Measurements from ENCODE around the gene CNGB1.
"Not testable (repeated sequence)": the region's sequence is repeated elsewhere in the genome, so short reads cannot be mapped to it uniquely, and the experiment has no call there.

CNGB1 gene

DNA sequence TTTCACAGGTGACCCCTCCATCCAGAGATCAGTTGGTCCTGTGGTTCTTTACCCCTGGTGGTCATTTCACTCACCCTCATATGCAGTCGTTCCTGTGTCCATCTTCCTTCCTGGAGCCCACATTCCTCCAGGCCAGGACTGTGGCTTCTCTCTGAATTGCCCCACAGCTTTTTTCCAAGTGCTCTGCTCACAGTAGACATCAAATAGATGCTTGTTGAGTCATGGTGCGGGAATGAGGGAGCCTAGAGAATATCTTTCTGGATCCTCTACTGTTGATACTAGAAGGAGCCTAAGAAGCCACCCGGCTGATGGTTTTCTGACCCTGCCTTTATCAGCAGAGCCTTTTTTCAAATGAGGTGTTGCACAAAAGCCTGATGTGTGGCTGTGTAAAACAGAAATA is 40.7 kb upstream of the CNGB1 start:
- CTCF ChIA-PET, result interaction anchor here (1.0 to 1.3 kb wide), 3 partner anchors 10 to 116 kb away, joined by 3 to 6 read pairs (median 3); partner anchors contain the start of gene USB1

DNA sequence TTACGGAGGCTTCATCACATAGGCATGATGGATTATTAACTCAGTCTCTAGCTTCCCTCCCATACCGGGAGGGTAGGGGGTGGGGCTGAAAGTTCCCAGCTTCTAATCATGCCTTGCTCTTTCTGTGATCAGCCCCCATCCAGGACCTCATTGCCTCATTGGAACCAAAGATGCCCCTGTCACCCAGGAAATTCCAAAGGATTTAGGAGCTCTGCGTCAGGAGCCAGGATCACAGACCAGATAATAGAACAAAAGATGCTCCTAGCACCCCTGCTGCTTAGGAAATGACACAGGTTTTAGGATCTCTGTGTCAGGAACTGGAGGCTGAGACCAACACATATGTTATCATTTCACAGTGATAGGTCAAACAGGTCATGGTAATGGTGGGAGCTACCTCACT is 40.0 kb upstream of the CNGB1 start:
- H3K9me3 ChIP-seq (ENCODE audit: control extremely low read depth in 1 of 5, control insufficient read depth in 4 of 5, insufficient read depth in 2 of 5, low read depth in 1 of 5, low read length in 4 of 5), result no peaks in the 10 kb centered on the region
- CTCF ChIA-PET, result interaction anchor here (0.6 to 1.3 kb wide), 6 partner anchors 9 to 1056 kb away, joined by 3 to 6 read pairs (median 4); partner anchors contain the start of gene USB1
- H3K27me3 ChIP-seq (replicated peaks in 2 of 5; ENCODE audit: control insufficient read depth in 4 of 5, insufficient read depth in 5 of 5, low read length in 4 of 5), result no peaks in the 10 kb centered on the region
- H3K4me3 ChIP-seq (ENCODE audit: control insufficient read depth in 1 of 7, extremely low read depth in 1 of 7, insufficient read depth in 4 of 7, low read depth in 2 of 7, low read length in 6 of 7), result no peak overlapping the region
- no peaks in the 10 kb centered on the region for H3K4me1 ChIP-seq (ENCODE audit: control extremely low read depth in 1 of 4, control insufficient read depth in 4 of 4, insufficient read depth in 4 of 4, low read length in 3 of 4)
- peaks cover 7 to 49% (median 33%) of the 10 kb centered on the region in 4 experiments for H3K36me3 ChIP-seq (ENCODE audit: control insufficient read depth in 4 of 4, insufficient read depth in 4 of 4, low read length in 3 of 4)
- WGBS (ENCODE audit: insufficient coverage), result 100% methylated on average over 3 of the region's 3 CpGs
- POLR2A ChIA-PET, result no interaction called here
- DNase-seq, result no peak
- H3K27ac ChIP-seq (ENCODE audit: insufficient read depth in 1 of 2, low read depth in 1 of 2, low read length in 2 of 2, poor library complexity in 1 of 2, severe bottlenecking in 2 of 2), result no peak overlapping the region

More for the DNA sequence above, 40.7 kb upstream of the CNGB1 start:
- no peaks in the 10 kb centered on the region for H3K9me3 ChIP-seq (ENCODE audit: control extremely low read depth in 1 of 5, control insufficient read depth in 4 of 5, insufficient read depth in 2 of 5, low read depth in 1 of 5, low read length in 4 of 5)
- H3K4me3 ChIP-seq (ENCODE audit: control insufficient read depth in 1 of 7, extremely low read depth in 1 of 7, insufficient read depth in 4 of 7, low read depth in 2 of 7, low read length in 6 of 7), result no peak overlapping the region
- POLR2A ChIA-PET, result interaction anchor here (0.6 kb wide), 1 partner anchor 144 kb away, joined by 4 read pairs; no protein-coding TSS in a partner anchor
- no peaks in the 10 kb centered on the region for H3K4me1 ChIP-seq (ENCODE audit: control extremely low read depth in 1 of 4, control insufficient read depth in 4 of 4, insufficient read depth in 4 of 4, low read length in 3 of 4)
- 90% methylated on average over 2 of the region's 3 CpGs for WGBS (ENCODE audit: insufficient coverage)
- no peak overlapping the region for H3K27ac ChIP-seq (ENCODE audit: insufficient read depth in 1 of 2, low read depth in 1 of 2, low read length in 2 of 2, poor library complexity in 1 of 2, severe bottlenecking in 2 of 2)
- peaks cover 7 to 44% (median 33%) of the 10 kb centered on the region in 4 experiments for H3K36me3 ChIP-seq (ENCODE audit: control insufficient read depth in 4 of 4, insufficient read depth in 4 of 4, low read length in 3 of 4)
- DNase-seq, result no peak
- no peaks in the 10 kb centered on the region for H3K27me3 ChIP-seq (replicated peaks in 2 of 5; ENCODE audit: control insufficient read depth in 4 of 5, insufficient read depth in 5 of 5, low read length in 4 of 5)

DNA sequence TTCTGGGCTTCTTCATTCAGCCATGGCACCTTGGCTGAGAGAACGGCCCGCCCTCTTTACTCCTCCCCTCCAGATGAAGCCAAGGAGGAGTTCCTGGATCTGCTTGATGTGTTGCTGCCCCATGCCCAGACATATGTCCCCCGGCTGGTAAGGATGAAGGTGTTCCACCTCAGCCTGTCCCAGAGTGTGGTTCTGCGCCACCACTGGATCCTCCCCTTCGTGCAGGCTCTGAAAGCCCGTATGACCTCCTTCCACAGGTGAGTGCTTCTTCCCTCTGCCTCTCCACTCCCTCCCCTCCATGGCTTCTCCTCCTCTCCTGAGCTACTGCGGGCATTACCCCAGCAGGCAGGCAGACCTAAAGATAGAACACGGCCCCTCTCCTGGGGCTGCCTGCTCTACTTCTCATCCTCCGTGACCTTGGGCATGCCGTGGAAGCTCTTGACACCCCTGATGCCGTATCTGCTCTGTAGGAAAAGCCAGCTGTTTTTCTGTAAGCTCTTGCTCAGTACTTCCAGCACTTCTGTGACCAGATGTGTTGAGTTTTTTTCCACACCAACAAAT is 39.0 kb upstream of the CNGB1 start:
- H3K4me1 ChIP-seq (ENCODE audit: control extremely low read depth in 1 of 4, control insufficient read depth in 4 of 4, insufficient read depth in 4 of 4, low read length in 3 of 4), result peaks cover 0 to 1% (median 0%) of the 10 kb centered on the region in 4 experiments
- H3K4me3 ChIP-seq (ENCODE audit: control insufficient read depth in 1 of 7, extremely low read depth in 1 of 7, insufficient read depth in 4 of 7, low read depth in 2 of 7, low read length in 6 of 7), result no peak overlapping the region
- H3K9me3 ChIP-seq (ENCODE audit: control extremely low read depth in 1 of 5, control insufficient read depth in 4 of 5, insufficient read depth in 2 of 5, low read depth in 1 of 5, low read length in 4 of 5), result no peaks in the 10 kb centered on the region
- POLR2A ChIA-PET, result interaction anchor here (0.6 kb wide), 1 partner anchor 193 kb away, joined by 3 read pairs; no protein-coding TSS in a partner anchor
- peaks cover 7 to 43% (median 34%) of the 10 kb centered on the region in 4 experiments for H3K36me3 ChIP-seq (ENCODE audit: control insufficient read depth in 4 of 4, insufficient read depth in 4 of 4, low read length in 3 of 4)
- CTCF ChIA-PET, result interaction anchor here (1.0 to 1.2 kb wide), 3 partner anchors 103 to 109 kb away, joined by 3 to 5 read pairs (median 3); no protein-coding TSS in a partner anchor
- WGBS (ENCODE audit: insufficient coverage), result 96% methylated on average over 9 of the region's 11 CpGs
- no peak for DNase-seq
- no peak overlapping the region for H3K27ac ChIP-seq (ENCODE audit: insufficient read depth in 1 of 2, low read depth in 1 of 2, low read length in 2 of 2, poor library complexity in 1 of 2, severe bottlenecking in 2 of 2)
- no peaks in the 10 kb centered on the region for H3K27me3 ChIP-seq (replicated peaks in 2 of 5; ENCODE audit: control insufficient read depth in 4 of 5, insufficient read depth in 5 of 5, low read length in 4 of 5)

DNA sequence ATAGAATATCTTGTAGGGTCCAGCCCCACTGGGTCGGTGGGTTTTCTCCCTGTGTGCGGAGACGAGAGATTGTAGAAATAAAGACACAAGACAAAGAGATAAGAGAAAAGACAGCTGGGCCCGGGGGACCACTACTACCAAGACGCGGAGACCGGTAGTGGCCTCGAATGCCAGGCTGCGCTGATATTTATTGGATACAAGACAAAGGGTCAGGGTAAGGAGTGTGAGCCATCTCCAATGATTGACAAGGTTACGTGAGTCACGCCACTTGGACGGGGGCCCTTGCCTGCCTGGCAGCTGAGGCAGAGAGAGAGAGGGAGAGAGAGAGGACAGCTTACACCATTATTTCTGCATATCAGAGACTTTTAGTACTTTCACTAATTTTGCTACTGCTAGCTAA is 33.8 kb upstream of the CNGB1 start:
- POLR2A ChIA-PET; H3K4me3 ChIP-seq (ENCODE audit: control insufficient read depth in 1 of 7, extremely low read depth in 1 of 7, insufficient read depth in 4 of 7, low read depth in 2 of 7, low read length in 6 of 7); DNase-seq; H3K27me3 ChIP-seq (replicated peaks in 2 of 5; ENCODE audit: control insufficient read depth in 4 of 5, insufficient read depth in 5 of 5, low read length in 4 of 5); H3K27ac ChIP-seq (ENCODE audit: insufficient read depth in 1 of 2, low read depth in 1 of 2, low read length in 2 of 2, poor library complexity in 1 of 2, severe bottlenecking in 2 of 2); H3K9me3 ChIP-seq (ENCODE audit: control extremely low read depth in 1 of 5, control insufficient read depth in 4 of 5, insufficient read depth in 2 of 5, low read depth in 1 of 5, low read length in 4 of 5): not testable (repeated sequence)
- CTCF ChIA-PET, result interaction anchor here (0.6 to 2.4 kb wide), 7 partner anchors 17 to 428 kb away, joined by 3 to 12 read pairs (median 3); no protein-coding TSS in a partner anchor
- 100% methylated on average over 6 of the region's 12 CpGs for WGBS (ENCODE audit: insufficient coverage)
- Histone ChIP-seq H3K36me3 (ENCODE audit: control insufficient read depth in 4 of 4, insufficient read depth in 4 of 4, low read length in 3 of 4) (peaks cover 0 to 22% (median 7%) of the 10 kb centered on the region in 4 experiments), H3K4me1 (ENCODE audit: control extremely low read depth in 1 of 4, control insufficient read depth in 4 of 4, insufficient read depth in 4 of 4, low read length in 3 of 4) (peaks cover 0 to 17% (median 12%) of the 10 kb centered on the region in 4 experiments)

GRCh38 chr16:58002936-58003335 is 32.0 kb upstream of the CNGB1 start:
- peaks cover 4 to 35% (median 24%) of the 10 kb centered on the region in 4 experiments for H3K4me1 ChIP-seq (ENCODE audit: control extremely low read depth in 1 of 4, control insufficient read depth in 4 of 4, insufficient read depth in 4 of 4, low read length in 3 of 4)
- ChIA-PET POLR2A (no interaction called here), CTCF (interaction anchor here (0.7 to 7.7 kb wide), 4 partner anchors 16 to 120 kb away, joined by 4 to 61 read pairs (median 18); no protein-coding TSS in a partner anchor)
- 97% methylated on average over 5 of the region's 5 CpGs for WGBS (ENCODE audit: insufficient coverage)
- DNase-seq, result no peak
- H3K36me3 ChIP-seq (ENCODE audit: control insufficient read depth in 4 of 4, insufficient read depth in 4 of 4, low read length in 3 of 4), result peaks cover 0 to 24% (median 8%) of the 10 kb centered on the region in 4 experiments
- no peaks in the 10 kb centered on the region for H3K9me3 ChIP-seq (ENCODE audit: control extremely low read depth in 1 of 5, control insufficient read depth in 4 of 5, insufficient read depth in 2 of 5, low read depth in 1 of 5, low read length in 4 of 5)
- no peak overlapping the region for H3K4me3 ChIP-seq (ENCODE audit: control insufficient read depth in 1 of 7, extremely low read depth in 1 of 7, insufficient read depth in 4 of 7, low read depth in 2 of 7, low read length in 6 of 7)
- no peak overlapping the region for H3K27ac ChIP-seq (ENCODE audit: insufficient read depth in 1 of 2, low read depth in 1 of 2, low read length in 2 of 2, poor library complexity in 1 of 2, severe bottlenecking in 2 of 2)
- H3K27me3 ChIP-seq (replicated peaks in 2 of 5; ENCODE audit: control insufficient read depth in 4 of 5, insufficient read depth in 5 of 5, low read length in 4 of 5), result no peaks in the 10 kb centered on the region

DNA sequence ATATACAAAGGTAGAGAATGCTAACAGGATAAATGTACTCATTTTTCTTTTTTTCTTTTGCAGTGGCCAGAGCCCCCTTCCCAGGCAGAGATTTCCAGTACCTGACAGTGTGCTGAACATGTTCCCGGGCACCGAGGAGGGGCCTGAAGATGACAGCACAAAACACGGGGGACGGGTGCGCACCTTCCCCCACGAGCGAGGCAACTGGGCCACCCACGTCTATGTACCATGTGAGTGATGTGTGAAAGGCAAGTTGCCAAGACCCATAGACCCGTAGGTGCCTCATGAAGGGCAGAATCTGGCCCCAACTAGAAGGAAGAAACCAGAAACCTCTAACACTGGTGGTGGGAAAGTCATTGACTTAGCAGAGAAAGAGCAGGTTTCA is 31.5 kb upstream of the CNGB1 start:
- POLR2A ChIA-PET, result no interaction called here
- WGBS (ENCODE audit: insufficient coverage), result 92% methylated on average over 8 of the region's 9 CpGs
- no peak overlapping the region for H3K27ac ChIP-seq (ENCODE audit: insufficient read depth in 1 of 2, low read depth in 1 of 2, low read length in 2 of 2, poor library complexity in 1 of 2, severe bottlenecking in 2 of 2)
- no peaks in the 10 kb centered on the region for H3K9me3 ChIP-seq (ENCODE audit: control extremely low read depth in 1 of 5, control insufficient read depth in 4 of 5, insufficient read depth in 2 of 5, low read depth in 1 of 5, low read length in 4 of 5)
- H3K4me3 ChIP-seq (ENCODE audit: control insufficient read depth in 1 of 7, extremely low read depth in 1 of 7, insufficient read depth in 4 of 7, low read depth in 2 of 7, low read length in 6 of 7), result no peak overlapping the region
- peaks cover 4 to 35% (median 24%) of the 10 kb centered on the region in 4 experiments for H3K4me1 ChIP-seq (ENCODE audit: control extremely low read depth in 1 of 4, control insufficient read depth in 4 of 4, insufficient read depth in 4 of 4, low read length in 3 of 4)
- H3K27me3 ChIP-seq (replicated peaks in 2 of 5; ENCODE audit: control insufficient read depth in 4 of 5, insufficient read depth in 5 of 5, low read length in 4 of 5), result no peaks in the 10 kb centered on the region
- H3K36me3 ChIP-seq (ENCODE audit: control insufficient read depth in 4 of 4, insufficient read depth in 4 of 4, low read length in 3 of 4), result peaks cover 0 to 29% (median 10%) of the 10 kb centered on the region in 4 experiments
- DNase-seq, result no peak
- CTCF ChIA-PET, result interaction anchor here (0.6 to 7.7 kb wide), 7 partner anchors 9 to 246 kb away, joined by 3 to 61 read pairs (median 5); no protein-coding TSS in a partner anchor

DNA sequence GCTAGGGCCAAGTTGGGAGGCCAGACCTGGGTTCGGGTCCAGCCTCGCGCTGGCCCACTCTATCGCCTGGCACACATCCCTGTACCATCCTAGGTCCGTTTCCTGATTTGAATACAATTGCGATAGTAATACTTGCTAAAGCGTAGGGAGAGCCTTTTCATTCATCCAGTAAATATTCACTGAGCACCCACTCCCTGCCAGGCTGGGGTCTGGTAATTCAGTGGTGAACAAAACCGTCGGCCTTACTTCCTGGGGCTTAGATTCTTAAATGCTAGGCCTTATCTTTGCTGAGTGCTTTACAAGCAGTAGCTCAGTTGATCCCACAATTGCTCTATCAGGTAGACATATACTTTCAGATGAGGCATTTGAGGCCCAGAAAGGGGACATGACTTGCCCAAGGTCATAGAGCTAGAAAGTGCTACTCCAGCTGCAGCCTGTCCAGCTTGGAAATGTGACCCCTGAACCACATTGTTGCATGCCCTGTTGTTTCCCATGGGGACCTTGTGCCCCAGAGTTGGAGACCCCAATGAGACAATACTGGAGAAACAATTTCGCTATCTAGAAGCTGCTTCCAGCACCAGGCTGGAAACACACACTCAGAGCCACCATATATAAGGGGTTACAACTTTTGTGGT is 31.0 kb upstream of the CNGB1 start:
- Histone ChIP-seq H3K27ac (ENCODE audit: insufficient read depth in 1 of 2, low read depth in 1 of 2, low read length in 2 of 2, poor library complexity in 1 of 2, severe bottlenecking in 2 of 2) (no peak overlapping the region), H3K4me1 (ENCODE audit: control extremely low read depth in 1 of 4, control insufficient read depth in 4 of 4, insufficient read depth in 4 of 4, low read length in 3 of 4) (peaks cover 4 to 35% (median 24%) of the 10 kb centered on the region in 4 experiments), H3K36me3 (ENCODE audit: control insufficient read depth in 4 of 4, insufficient read depth in 4 of 4, low read length in 3 of 4) (peaks cover 0 to 31% (median 14%) of the 10 kb centered on the region in 4 experiments), H3K4me3 (ENCODE audit: control insufficient read depth in 1 of 7, extremely low read depth in 1 of 7, insufficient read depth in 4 of 7, low read depth in 2 of 7, low read length in 6 of 7) (peak overlapping the region in 6 of 7 experiments; percentile 70 to 89 (median 81)), H3K9me3 (ENCODE audit: control extremely low read depth in 1 of 5, control insufficient read depth in 4 of 5, insufficient read depth in 2 of 5, low read depth in 1 of 5, low read length in 4 of 5) (no peaks in the 10 kb centered on the region), H3K27me3 (replicated peaks in 2 of 5; ENCODE audit: control insufficient read depth in 4 of 5, insufficient read depth in 5 of 5, low read length in 4 of 5) (no peaks in the 10 kb centered on the region)
- ChIA-PET CTCF (interaction anchor here (0.6 to 7.7 kb wide), 8 partner anchors 9 to 246 kb away, joined by 3 to 61 read pairs (median 5); no protein-coding TSS in a partner anchor), POLR2A (no interaction called here)
- whole genome bisulfite sequencing (ENCODE audit: insufficient coverage), result 100% methylated on average over 1 of the region's 10 CpGs
- no peak for DNase-seq
